GM23248 (cell line): ENCODE results near the gene LAMA2. TPM values are rescaled to one million over a fixed set of nuclear protein-coding genes. Genes with fewer than 3 reads are reported as not detected.

Source experiments
- DNase-seq: peaks from one replicate; pipeline ENCODE4 v3.0.0-alpha.2; 2015
- H2AFZ ChIP-seq: fragments of 200-600 bp; sonication (generic); 2 replicates; pipeline ENCODE4 v1.6.1; 2016; ENCODE audit warnings: antibody characterized with exemption
- H3F3A ChIP-seq: fragments of 200-600 bp; sonication (generic); 2 replicates; pipeline ENCODE4 v1.6.1; 2016; ENCODE audit warnings: mild to moderate bottlenecking, antibody characterized with exemption, mixed run types; ENCODE audit not compliant: insufficient read depth
- H3K27ac ChIP-seq: fragments of 200-600 bp; sonication (generic); 2 replicates; pipeline ENCODE4 v1.5.1; 2016; ENCODE audit warnings: mild to moderate bottlenecking
- H3K27me3 ChIP-seq: fragments of 200-600 bp; sonication (generic); replicated peaks from 2 replicates; pipeline ENCODE4 v1.6.1; 2016; ENCODE audit warnings: mild to moderate bottlenecking; ENCODE audit not compliant: insufficient read depth
- H3K36me3 ChIP-seq: fragments of 200-600 bp; sonication (generic); 2 replicates; pipeline ENCODE4 v1.6.1; 2016; ENCODE audit warnings: low read depth, mild to moderate bottlenecking
- H3K4me1 ChIP-seq: fragments of 200-600 bp; sonication (generic); 2 replicates; pipeline ENCODE4 v1.6.1; 2016; ENCODE audit warnings: mild to moderate bottlenecking; ENCODE audit not compliant: insufficient read depth
- H3K4me2 ChIP-seq: fragments of 200-600 bp; sonication (generic); one replicate; pipeline ENCODE4 v1.6.1; 2016; ENCODE audit warnings: mild to moderate bottlenecking; ENCODE audit not compliant: unreplicated experiment
- H3K4me3 ChIP-seq: fragments of 200-600 bp; sonication (generic); 2 replicates; pipeline ENCODE4 v1.5.1; 2016; ENCODE audit warnings: mild to moderate bottlenecking
- H3K79me2 ChIP-seq: fragments of 200-600 bp; sonication (generic); 2 replicates; pipeline ENCODE4 v1.6.1; 2016; ENCODE audit warnings: mild to moderate bottlenecking; ENCODE audit not compliant: insufficient read depth
- H3K9ac ChIP-seq: fragments of 200-600 bp; sonication (generic); 2 replicates; pipeline ENCODE4 v1.6.1; 2016; ENCODE audit warnings: mild to moderate bottlenecking
- H3K9me2 ChIP-seq: fragments of 200-600 bp; sonication (generic); 2 replicates; pipeline ENCODE4 v1.6.1; 2016; ENCODE audit warnings: mixed run types, mild to moderate bottlenecking, moderate library complexity; ENCODE audit not compliant: insufficient read depth
- H3K9me3 ChIP-seq: fragments of 200-600 bp; sonication (generic); one replicate; pipeline ENCODE4 v1.6.1; 2017; ENCODE audit warnings: low read depth
- H4K20me1 ChIP-seq: fragments of 200-600 bp; sonication (generic); 2 replicates; pipeline ENCODE4 v1.6.0; 2016; ENCODE audit not compliant: insufficient read depth
- EZH2 ChIP-seq: fragments of 200-600 bp; sonication (generic); IDR thresholded peaks from 2 replicates; pipeline ENCODE4 v1.6.1; 2018; ENCODE audit warnings: antibody characterized with exemption, mild to moderate bottlenecking; ENCODE audit not compliant: insufficient read depth, poor library complexity, severe bottlenecking
- EZH2phosphoT487 ChIP-seq: fragments of 200-600 bp; sonication (generic); IDR thresholded peaks from 2 replicates; pipeline ENCODE4 v1.6.1; 2018; ENCODE audit warnings: antibody characterized with exemption, moderate library complexity, mild to moderate bottlenecking, low read depth; ENCODE audit not compliant: insufficient read depth
- WGBS, 2 experiments: methylation state at CpG; one replicate each; pipeline ENCODE4 v1.1.6; 2015 to 2017; ENCODE audit warnings: low lambda C conversion rate in 2 of 2, low coverage in 1 of 2; ENCODE audit errors: missing lambda C conversion rate in 2 of 2; 5-methylcytosine and 5-hydroxymethylcytosine counted together
- in situ Hi-C: fragments of 300-500 bp; cut with MboI; formaldehyde crosslinking; loops from 2 replicates; pipeline ENCODE4 v1.15.0; 2020
- polyA plus RNA-seq: library from polyadenylated mRNA; unstranded; fragments of >200 nt; fragmentation: Nextera tagmentation; extraction: Ambion mirVana; gene quantifications from 2 replicates; pipeline ENCODE4 v1.2.1, GENCODE V29; 2016
- total RNA-seq: library from RNA; depleted of rRNA; stranded (reverse); fragments of >200 nt; shearing (Covaris generic); gene quantifications from 2 replicates; pipeline ENCODE4 v1.2.3, GENCODE V29; 2014

LAMA2 gene
- total and polyA plus RNA-seq, 2 experiments from 2014 or later, result 8.3 to 31.1 TPM

- Histone ChIP-seq H3K27me3 (no peaks in the 10 kb centered on the region), H3F3A (no peaks in the 10 kb centered on the region), H3K9me2 (no peaks in the 10 kb centered on the region), H3K27ac (no peak overlapping the region), H3K4me3 (no peak overlapping the region), H3K9ac (no peak overlapping the region), H3K79me2 (no peaks in the 10 kb centered on the region), H3K9me3 (no peaks in the 10 kb centered on the region), H2AFZ (no peak overlapping the region), H3K4me2 (no peak overlapping the region), H3K36me3 (no peaks in the 10 kb centered on the region), H3K4me1 (no peaks in the 10 kb centered on the region), H4K20me1 (no peaks in the 10 kb centered on the region)
- no peak for DNase-seq
- TF ChIP-seq EZH2, result no peak
- no peak for TF ChIP-seq EZH2phosphoT487
- WGBS, 2 experiments, result 47 to 55% methylated on average over 1 of the region's 1 CpG
- in situ Hi-C loops, result no loop called here
Observed at GRCh38 chr6:129280749-129281148, 397.8 kb downstream of the LAMA2 start.

GRCh38 chr6:129281168-129281796, 398.3 kb downstream of the LAMA2 start:
- Histone ChIP-seq H3K4me3 (no peak overlapping the region), H3K9me3 (no peaks in the 10 kb centered on the region), H4K20me1 (no peaks in the 10 kb centered on the region), H3K27me3 (no peaks in the 10 kb centered on the region), H2AFZ (no peak overlapping the region), H3K9me2 (no peaks in the 10 kb centered on the region), H3K36me3 (no peaks in the 10 kb centered on the region), H3K27ac (no peak overlapping the region), H3K79me2 (no peaks in the 10 kb centered on the region), H3K4me2 (no peak overlapping the region), H3K9ac (no peak overlapping the region), H3K4me1 (no peaks in the 10 kb centered on the region), H3F3A (no peaks in the 10 kb centered on the region)
- in situ Hi-C loops, result no loop called here
- DNase-seq, result no peak
- TF ChIP-seq EZH2phosphoT487, result no peak
- no peak for TF ChIP-seq EZH2

- H3K4me2 ChIP-seq, result no peak overlapping the region
- no peak overlapping the region for H3K9ac ChIP-seq
- H3K79me2 ChIP-seq, result no peaks in the 10 kb centered on the region
- no peaks in the 10 kb centered on the region for H3K36me3 ChIP-seq
- no peak overlapping the region for H3K4me3 ChIP-seq
- no peaks in the 10 kb centered on the region for H4K20me1 ChIP-seq
- TF ChIP-seq EZH2phosphoT487 (no peak), EZH2 (no peak)
- no peak overlapping the region for H2AFZ ChIP-seq
- no peak overlapping the region for H3K27ac ChIP-seq
- no peaks in the 10 kb centered on the region for H3K27me3 ChIP-seq
- no peaks in the 10 kb centered on the region for H3K4me1 ChIP-seq
- no peaks in the 10 kb centered on the region for H3K9me2 ChIP-seq
- DNase-seq, result no peak
- no peaks in the 10 kb centered on the region for H3K9me3 ChIP-seq
- in situ Hi-C loops, result no loop called here
- H3F3A ChIP-seq, result no peaks in the 10 kb centered on the region
Observed at GRCh38 chr6:129282019-129282418, 399.1 kb downstream of the LAMA2 start.

- no peak for DNase-seq
- Histone ChIP-seq H2AFZ (no peak overlapping the region), H3K9me3 (no peaks in the 10 kb centered on the region), H3K9ac (no peak overlapping the region), H3K4me1 (no peaks in the 10 kb centered on the region), H3K79me2 (no peaks in the 10 kb centered on the region), H3K36me3 (no peaks in the 10 kb centered on the region), H3K27me3 (no peaks in the 10 kb centered on the region), H3K4me3 (no peak overlapping the region), H4K20me1 (no peaks in the 10 kb centered on the region), H3K27ac (no peak overlapping the region), H3K9me2 (no peaks in the 10 kb centered on the region), H3K4me2 (no peak overlapping the region), H3F3A (no peaks in the 10 kb centered on the region)
- no peak for TF ChIP-seq EZH2phosphoT487
- TF ChIP-seq EZH2, result no peak
- WGBS, 2 experiments, result 81 to 87% methylated on average over 3 of the region's 3 CpGs
- in situ Hi-C loops, result no loop called here
Observed at GRCh38 chr6:129284225-129284624, 401.3 kb downstream of the LAMA2 start.
